ENCODE measurements around the gene GARIN5A. TPM values are rescaled to one million over a fixed set of nuclear protein-coding genes. Genes with fewer than 3 reads are reported as not detected.
A peak's percentile ranks its signal among the peaks of the same experiment; 100 is the strongest.

The GARIN5A gene
- total and polyA plus RNA-seq, 9 of the 15 experiments (the other 6 are each of a cell fraction or from before 2014, with no cell fraction given), result 0.10 to 0.82 (median 0.23) TPM; not detected in 2

DNA sequence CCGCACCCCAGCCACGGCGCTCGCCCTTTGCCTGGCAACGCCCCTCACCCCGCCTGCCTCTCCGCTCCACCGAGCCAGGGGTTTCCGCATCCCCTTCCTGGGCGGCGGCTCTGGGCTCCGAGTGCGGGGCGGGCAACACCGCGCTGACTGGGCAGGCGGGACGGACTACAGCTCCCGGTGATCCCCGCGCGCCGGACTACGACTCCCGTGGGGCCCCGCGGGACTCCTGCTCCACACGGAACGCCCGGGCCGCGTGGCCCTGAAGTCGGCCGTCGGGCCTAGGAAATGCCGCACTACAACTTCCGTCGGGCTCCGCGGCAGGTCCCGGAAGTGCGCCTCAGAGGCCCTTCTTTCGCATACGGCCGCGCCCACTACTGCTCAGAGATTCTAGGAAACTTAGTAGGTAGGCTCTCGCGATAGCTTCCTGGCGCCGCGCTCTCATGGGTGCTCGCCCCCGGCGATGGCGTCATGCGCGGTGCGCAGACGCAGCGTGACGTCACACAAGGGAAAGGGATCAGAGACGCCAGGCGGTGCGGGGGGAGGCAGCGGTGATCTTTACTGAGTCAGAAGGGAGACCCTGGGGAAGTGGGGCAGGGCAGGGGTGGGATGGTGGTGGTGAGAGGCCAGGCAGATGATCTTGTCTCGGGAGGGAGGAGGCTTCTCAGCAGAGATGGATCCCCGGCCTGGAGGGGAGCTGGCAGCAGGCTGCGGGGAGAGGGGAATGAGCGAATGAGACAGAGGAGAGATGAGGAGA, 34.6 kb upstream of the GARIN5A start, which contains the start of gene JOSD2:
Gene JOSD2 (minus strand): TSS at position 123 of the 754 bp plus-strand sequence. CDS start 760 bp downstream, outside the sequence.
- ATAC-seq, result peak; percentile 98
- no peaks in the 10 kb centered on the region for H3K27me3 ChIP-seq (ENCODE audit: control insufficient read depth in 2 of 2, insufficient read depth in 2 of 2, low read length in 2 of 2)
- intact Hi-C loops (cut with micrococcal nuclease), result no loop called here
- peak within 1 kb of the TSS; percentile 68 to 93 for H3K9ac ChIP-seq (ENCODE audit: insufficient read depth in 1 of 2, low read depth in 2 of 2, low read length in 2 of 2)
- H3K9me1 ChIP-seq (ENCODE audit: control insufficient read depth, insufficient read depth, low read length), result peaks cover 4% of the 10 kb centered on the region
- H2AFZ ChIP-seq (ENCODE audit: low read depth, low read length), result peak within 1 kb of the TSS; percentile 88
- ChIA-PET CTCF (ENCODE audit: low intra/inter-chr PET ratio) (interaction anchor here (0.7 kb wide), 1 partner anchor 25 kb away, joined by 5 read pairs; no protein-coding TSS in a partner anchor), POLR2A (interaction anchor here (0.6 to 1.5 kb wide), 10 partner anchors 9 to 368 kb away, joined by 3 to 5 read pairs (median 3); no protein-coding TSS in a partner anchor)
- no peaks in the 10 kb centered on the region for H4K20me1 ChIP-seq (replicated peaks; ENCODE audit: control insufficient read depth, insufficient read depth, low read length)
- WGBS (ENCODE audit: insufficient coverage, low coverage, missing lambda C conversion rate), result 1% methylated on average over 59 of the region's 69 CpGs
- H3K79me2 ChIP-seq (ENCODE audit: control insufficient read depth, insufficient read depth, low read length), result no peaks in the 10 kb centered on the region; the same call in 2 of the 3 replicates
- no TSS peak for BruUV-seq (replicated peaks)
- no peaks in the 10 kb centered on the region for H3K9me3 ChIP-seq (replicated peaks; ENCODE audit: control insufficient read depth, insufficient read depth, low read depth, low read length)
- peak within 1 kb of the TSS; percentile 85 for H3K4me2 ChIP-seq (ENCODE audit: insufficient read depth, low read length)
- in situ Hi-C loops (cut with MboI), result no loop called here
- peak within 1 kb of the TSS; percentile 74 for H3K27ac ChIP-seq (ENCODE audit: extremely low read depth, low read depth, low read length)
- peak; percentile 100 for FAIRE-seq
- H3K4me1 ChIP-seq (replicated peaks in 1 of 2; ENCODE audit: control insufficient read depth in 2 of 2, insufficient read depth in 2 of 2, low read length in 2 of 2), result peaks cover 5 to 64% of the 10 kb centered on the region in 2 experiments; a peak in 4 of 5 replicates
- peak; percentile 97 to 100 (median 97) for DNase-seq (ENCODE audit: extremely low read depth in 1 of 4, low spot score in 3 of 4)
- H3K36me3 ChIP-seq (ENCODE audit: control insufficient read depth, insufficient read depth, low read length), result no peaks in the 10 kb centered on the region
- peak within 1 kb of the TSS; percentile 55 for H3K4me3 ChIP-seq
- TF ChIP-seq PHF21A (IDR thresholded peaks at IDR 0.05; ENCODE audit: borderline replicate concordance, low read depth) (peak; percentile 27; the same call in 1 of the 2 replicates), HNRNPK (IDR thresholded peaks at IDR 0.05; ENCODE audit: low read depth, low read length, poor library complexity, severe bottlenecking) (no peak), HDAC2 (IDR thresholded peaks at IDR 0.05) (0 out of 2 replicates have a peak, but pooled peaks have one; percentile 16), TFAP4 (CRISPR knock-in tag; IDR thresholded peaks at IDR 0.05; ENCODE audit: borderline replicate concordance) (peak; percentile 91), TEAD4 (IDR thresholded peaks at IDR 0.05; ENCODE audit: low read length) (no peak), TEAD4 (CRISPR knock-in tag; IDR thresholded peaks at IDR 0.05; ENCODE audit: borderline replicate concordance) (no peak), L3MBTL2 (IDR thresholded peaks at IDR 0.05) (peak; percentile 93), TRIM25 (IDR thresholded peaks at IDR 0.05; ENCODE audit: borderline replicate concordance) (no peak), XRCC5 (IDR thresholded peaks at IDR 0.05; ENCODE audit: low read depth, low read length) (peak; percentile 28; the same call in 1 of the 2 replicates), DNMT1 (IDR thresholded peaks at IDR 0.05) (no peak), NUFIP1 (IDR thresholded peaks at IDR 0.05; ENCODE audit: partially characterized antibody) (peak; percentile 40), ERF (CRISPR knock-in tag; IDR thresholded peaks at IDR 0.05) (0 out of 2 replicates have a peak, but pooled peaks have one; percentile 10), SRSF1 (IDR thresholded peaks at IDR 0.05; ENCODE audit: low read depth, low read length) (no peak)
- TF ChIP-seq, protein P1, sequence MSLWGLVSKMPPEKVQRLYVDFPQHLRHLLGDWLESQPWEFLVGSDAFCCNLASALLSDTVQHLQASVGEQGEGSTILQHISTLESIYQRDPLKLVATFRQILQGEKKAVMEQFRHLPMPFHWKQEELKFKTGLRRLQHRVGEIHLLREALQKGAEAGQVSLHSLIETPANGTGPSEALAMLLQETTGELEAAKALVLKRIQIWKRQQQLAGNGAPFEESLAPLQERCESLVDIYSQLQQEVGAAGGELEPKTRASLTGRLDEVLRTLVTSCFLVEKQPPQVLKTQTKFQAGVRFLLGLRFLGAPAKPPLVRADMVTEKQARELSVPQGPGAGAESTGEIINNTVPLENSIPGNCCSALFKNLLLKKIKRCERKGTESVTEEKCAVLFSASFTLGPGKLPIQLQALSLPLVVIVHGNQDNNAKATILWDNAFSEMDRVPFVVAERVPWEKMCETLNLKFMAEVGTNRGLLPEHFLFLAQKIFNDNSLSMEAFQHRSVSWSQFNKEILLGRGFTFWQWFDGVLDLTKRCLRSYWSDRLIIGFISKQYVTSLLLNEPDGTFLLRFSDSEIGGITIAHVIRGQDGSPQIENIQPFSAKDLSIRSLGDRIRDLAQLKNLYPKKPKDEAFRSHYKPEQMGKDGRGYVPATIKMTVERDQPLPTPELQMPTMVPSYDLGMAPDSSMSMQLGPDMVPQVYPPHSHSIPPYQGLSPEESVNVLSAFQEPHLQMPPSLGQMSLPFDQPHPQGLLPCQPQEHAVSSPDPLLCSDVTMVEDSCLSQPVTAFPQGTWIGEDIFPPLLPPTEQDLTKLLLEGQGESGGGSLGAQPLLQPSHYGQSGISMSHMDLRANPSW (CRISPR knock-in tag; IDR thresholded peaks at IDR 0.05), result peak; percentile 79; the same call in 1 of the 2 replicates
- TF ChIP-seq, protein P2, sequence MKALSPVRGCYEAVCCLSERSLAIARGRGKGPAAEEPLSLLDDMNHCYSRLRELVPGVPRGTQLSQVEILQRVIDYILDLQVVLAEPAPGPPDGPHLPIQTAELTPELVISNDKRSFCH (CRISPR knock-in tag; IDR thresholded peaks at IDR 0.05), result no peak
- TF ChIP-seq, protein P2 (tag; IDR thresholded peaks at IDR 0.05), result peak; percentile 74; the same call in 1 of the 2 replicates
